LNCAP (cell line): ENCODE data around the gene SOCS7.

ENCODE experiments used
- TF ChIP-seq, protein P1 (sequence below): fragments of 450-650 bp; IDR thresholded peaks from 2 replicates; pipeline ENCODE4 v1.5.1; 2017; ENCODE audit warnings: mild to moderate bottlenecking

The SOCS7 gene

DNA sequence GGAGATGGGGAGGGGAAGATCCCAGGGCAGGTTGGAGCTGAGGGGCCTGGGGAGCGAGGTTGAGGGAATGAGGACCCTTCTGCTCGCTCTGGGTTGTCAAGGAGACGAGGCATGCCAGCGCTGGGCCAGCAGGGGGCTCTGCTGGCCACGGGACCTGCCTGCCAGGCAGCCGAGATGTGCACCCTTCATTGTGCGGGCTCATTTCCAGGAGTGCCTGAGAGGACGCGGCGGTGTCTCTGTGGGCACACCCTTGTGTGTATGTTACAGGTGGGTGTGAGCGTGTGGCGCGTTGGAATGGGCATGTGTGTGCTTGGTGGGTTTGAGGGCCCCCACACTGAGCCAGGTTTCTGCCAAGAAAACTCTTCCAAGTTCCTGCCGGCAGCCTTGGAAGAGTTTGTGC lies 92.5 kb downstream of the SOCS7 start:
- TF ChIP-seq, protein P1, sequence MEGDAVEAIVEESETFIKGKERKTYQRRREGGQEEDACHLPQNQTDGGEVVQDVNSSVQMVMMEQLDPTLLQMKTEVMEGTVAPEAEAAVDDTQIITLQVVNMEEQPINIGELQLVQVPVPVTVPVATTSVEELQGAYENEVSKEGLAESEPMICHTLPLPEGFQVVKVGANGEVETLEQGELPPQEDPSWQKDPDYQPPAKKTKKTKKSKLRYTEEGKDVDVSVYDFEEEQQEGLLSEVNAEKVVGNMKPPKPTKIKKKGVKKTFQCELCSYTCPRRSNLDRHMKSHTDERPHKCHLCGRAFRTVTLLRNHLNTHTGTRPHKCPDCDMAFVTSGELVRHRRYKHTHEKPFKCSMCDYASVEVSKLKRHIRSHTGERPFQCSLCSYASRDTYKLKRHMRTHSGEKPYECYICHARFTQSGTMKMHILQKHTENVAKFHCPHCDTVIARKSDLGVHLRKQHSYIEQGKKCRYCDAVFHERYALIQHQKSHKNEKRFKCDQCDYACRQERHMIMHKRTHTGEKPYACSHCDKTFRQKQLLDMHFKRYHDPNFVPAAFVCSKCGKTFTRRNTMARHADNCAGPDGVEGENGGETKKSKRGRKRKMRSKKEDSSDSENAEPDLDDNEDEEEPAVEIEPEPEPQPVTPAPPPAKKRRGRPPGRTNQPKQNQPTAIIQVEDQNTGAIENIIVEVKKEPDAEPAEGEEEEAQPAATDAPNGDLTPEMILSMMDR = peak; percentile 80

DNA sequence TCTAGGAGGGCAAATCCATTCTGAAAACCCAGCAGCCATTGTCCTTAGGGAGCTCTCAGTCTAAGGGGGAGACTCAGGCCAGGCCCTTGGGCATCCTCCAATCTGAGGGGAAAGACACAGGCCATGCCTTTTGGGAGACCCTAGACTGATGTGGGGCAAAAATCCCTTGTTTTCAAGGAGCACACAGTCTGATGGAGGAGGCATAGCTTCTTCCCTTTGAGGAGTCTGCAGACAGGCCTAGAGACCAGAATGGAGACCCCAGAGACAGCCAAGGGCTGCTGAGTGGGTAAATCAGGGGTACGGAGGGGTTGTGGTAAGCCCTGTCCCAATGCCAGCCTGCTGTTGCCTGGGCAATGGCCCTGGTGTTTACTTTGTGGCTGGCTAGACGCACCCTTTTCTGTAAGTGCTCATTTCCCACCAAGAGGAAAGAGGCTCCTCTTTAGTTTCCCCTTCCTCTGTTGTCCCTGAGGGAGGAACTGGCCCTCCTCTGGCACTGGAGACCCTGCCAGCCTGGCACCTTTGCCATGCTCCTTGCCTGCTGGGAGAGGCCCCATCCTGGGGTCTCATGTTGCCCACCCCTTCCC lies 96.0 kb downstream of the SOCS7 start:
- TF ChIP-seq, protein P1 = no peak

- TF ChIP-seq, protein P1 = no peak
Observed at GRCh38 chr17:38448208-38448771, 96.6 kb downstream of the SOCS7 start.

- TF ChIP-seq, protein P1 = no peak
Observed at GRCh38 chr17:38449364-38449763, 97.7 kb downstream of the SOCS7 start.

DNA sequence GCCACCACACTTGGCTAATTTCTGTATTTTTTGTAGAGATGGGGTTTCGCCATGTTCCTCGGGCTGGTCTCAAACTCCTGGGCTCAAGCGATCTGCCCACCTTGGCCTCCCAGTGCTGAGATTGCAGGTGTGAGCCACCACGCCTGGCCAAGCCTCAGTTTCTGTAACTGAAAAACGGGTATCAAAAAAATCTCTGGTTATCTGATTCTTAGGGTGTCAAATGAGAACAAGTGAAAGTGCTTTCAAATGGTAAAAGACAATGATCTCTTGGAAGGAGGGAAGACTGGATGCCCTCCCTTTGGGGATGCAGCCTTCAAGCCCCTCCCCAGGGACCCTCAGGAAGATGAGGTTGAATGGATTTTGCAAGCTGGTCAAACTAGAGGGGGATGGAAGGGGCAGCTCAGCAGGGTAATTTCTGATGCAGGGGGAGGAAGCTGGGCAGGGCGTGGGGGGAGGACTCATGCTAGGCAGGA lies 98.9 kb downstream of the SOCS7 start:
- TF ChIP-seq, protein P1 = no peak

GRCh38 chr17:38451030-38451839 lies 99.6 kb downstream of the SOCS7 start:
- TF ChIP-seq, protein P1 = no peak

DNA sequence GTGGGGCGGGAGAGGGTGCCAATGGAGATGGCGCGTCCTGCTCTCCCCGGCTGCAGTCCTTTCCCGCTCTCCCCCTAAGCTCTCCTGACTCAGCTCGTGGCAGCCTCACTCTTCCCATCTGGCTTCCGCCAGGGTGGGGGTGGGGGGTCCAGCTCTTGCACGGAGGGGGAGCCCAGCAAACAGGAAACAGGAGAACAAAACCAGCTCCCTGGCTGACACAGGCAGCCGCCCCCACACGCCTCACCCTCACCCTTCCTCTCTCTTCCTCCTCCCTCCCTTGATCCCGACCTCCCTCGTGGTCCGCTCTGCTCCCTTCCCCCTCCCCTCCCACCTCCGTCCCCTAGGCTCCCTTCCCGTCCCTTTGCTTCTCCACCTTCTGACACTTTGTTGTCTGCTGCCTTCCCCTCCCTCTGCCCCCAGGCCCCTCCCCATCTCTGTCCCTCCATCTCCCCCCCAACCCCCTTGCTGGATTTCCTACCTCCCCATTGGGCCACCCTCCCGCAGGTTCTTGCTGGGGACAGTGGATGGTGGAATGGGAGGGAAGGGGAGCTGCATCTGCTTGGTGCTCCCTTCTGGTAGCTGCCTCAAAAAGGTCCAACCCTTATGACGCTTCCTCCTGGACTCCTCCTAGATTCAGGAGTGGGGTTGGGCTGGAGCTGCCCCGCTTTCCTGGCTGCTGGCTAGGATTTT lies 100.3 kb downstream of the SOCS7 start:
- TF ChIP-seq, protein P1 = no peak
